Liver (tissue), 9 donors: ENCODE results near the gene BRF1. TPM values are rescaled to one million over a fixed set of nuclear protein-coding genes. Genes with fewer than 3 reads are reported as not detected.

Source experiments
- DNase-seq: peaks from one replicate; pipeline ENCODE4 v3.0.0-alpha.2; 2017; ENCODE audit warnings: low spot score
- H3K27ac ChIP-seq, 2 donors: one replicate each; pipeline ENCODE4 v1.7.0; 2013; ENCODE audit warnings: inconsistent platforms in 2 of 2, low read length in 2 of 2, control low read depth in 1 of 2, low read depth in 1 of 2, mild to moderate bottlenecking in 1 of 2
- H3K27me3 ChIP-seq, 4 donors: one replicate each; pipeline versions ENCODE4 v1.6.1 to v1.7.0; 2013; ENCODE audit warnings: low read length in 3 of 4, inconsistent platforms in 1 of 4, mild to moderate bottlenecking in 1 of 4, moderate library complexity in 1 of 4; ENCODE audit not compliant: control insufficient read depth in 4 of 4, insufficient read depth in 4 of 4
- H3K36me3 ChIP-seq, 4 donors: one replicate each; pipeline versions ENCODE4 v1.6.1 to v1.7.0; 2013; ENCODE audit warnings: low read length in 3 of 4, mild to moderate bottlenecking in 3 of 4, low read depth in 1 of 4, moderate library complexity in 1 of 4; ENCODE audit not compliant: control insufficient read depth in 4 of 4, insufficient read depth in 3 of 4
- H3K4me1 ChIP-seq, 4 donors: one replicate each; pipeline versions ENCODE4 v1.6.1 to v1.7.0; 2013; ENCODE audit warnings: low read length in 3 of 4, mild to moderate bottlenecking in 3 of 4, moderate library complexity in 1 of 4; ENCODE audit not compliant: control insufficient read depth in 4 of 4, insufficient read depth in 4 of 4
- H3K4me3 ChIP-seq, 3 donors: one replicate each; pipeline versions ENCODE4 v1.6.1 to v1.7.0; 2013; ENCODE audit warnings: low read length in 3 of 3, control low read depth in 1 of 3, low read depth in 1 of 3, mild to moderate bottlenecking in 1 of 3
- H3K9ac ChIP-seq, 2 donors: one replicate each; pipeline ENCODE4 v1.7.0; 2013; ENCODE audit warnings: low read length in 2 of 2, mild to moderate bottlenecking in 2 of 2, moderate library complexity in 2 of 2, control low read depth in 1 of 2, low read depth in 1 of 2
- H3K9me3 ChIP-seq, 4 donors: one replicate each; pipeline versions ENCODE4 v1.6.1 to v1.7.0; 2013; ENCODE audit warnings: low read length in 3 of 4; ENCODE audit not compliant: control insufficient read depth in 4 of 4
- EGR1 ChIP-seq, 2 donors: IDR thresholded peaks; 2 replicates each; pipeline ENCODE4 v1.6.1; 2016 to 2018; ENCODE audit warnings: antibody characterized with exemption in 2 of 2, low read depth in 2 of 2
- HNF4A ChIP-seq, 2 donors: conservative IDR thresholded peaks; 2 replicates each; pipeline ENCODE4 v1.6.1; 2016; ENCODE audit warnings: antibody characterized with exemption in 2 of 2, mild to moderate bottlenecking in 2 of 2
- HNF4G ChIP-seq: IDR thresholded peaks from 2 replicates; pipeline ENCODE4 v1.6.1; 2016; ENCODE audit warnings: antibody characterized with exemption
- JUND ChIP-seq, 2 donors: IDR thresholded peaks; 2 replicates each; pipeline ENCODE4 v1.6.1; 2016; ENCODE audit warnings: antibody characterized with exemption in 2 of 2
- NR2F2 ChIP-seq: IDR thresholded peaks from 2 replicates; pipeline ENCODE4 v1.6.1; 2016; ENCODE audit warnings: antibody characterized with exemption
- RXRA ChIP-seq, 2 donors: IDR thresholded peaks; 2 replicates each; pipeline ENCODE4 v1.6.1; 2017 to 2018; ENCODE audit warnings: antibody characterized with exemption in 2 of 2, mild to moderate bottlenecking in 1 of 2
- TAF1 ChIP-seq: conservative IDR thresholded peaks from 2 replicates; pipeline ENCODE4 v1.6.1; 2016; ENCODE audit warnings: antibody characterized with exemption, mild to moderate bottlenecking
- YY1 ChIP-seq: IDR thresholded peaks from 2 replicates; pipeline ENCODE4 v1.6.1; 2016; ENCODE audit warnings: antibody characterized with exemption, mild to moderate bottlenecking
- WGBS: extraction: QIAGEN DNeasy Blood & Tissue Kit; methylation state at CpG from one replicate; pipeline ENCODE4 v1.1.7; 2013; 5-methylcytosine and 5-hydroxymethylcytosine counted together
- polyA plus RNA-seq, 2 donors: library from polyadenylated mRNA; stranded (reverse) in 1 of 2; unstranded in 1 of 2; fragments of 200-250 nt in 1 of 2; fragments of >200 nt in 1 of 2; fragmentation: Nextera tagmentation in 1 of 2; extraction: Ambion mirVana in 1 of 2; gene quantifications; one replicate each; pipeline versions ENCODE4 v1.2.1 to v1.2.3, GENCODE V29; 2013 to 2015
- total RNA-seq, 2 donors: library from RNA; depleted of rRNA; stranded (reverse); fragments of >200 nt; gene quantifications; one replicate each; pipeline ENCODE4 v1.2.3, GENCODE V29; 2014
- TF ChIP-seq, protein P1 (sequence below): IDR thresholded peaks from 2 replicates; pipeline ENCODE4 v1.6.1; 2016; ENCODE audit warnings: antibody characterized with exemption
- TF ChIP-seq, protein P2 (sequence below): IDR thresholded peaks from 2 replicates; pipeline ENCODE4 v1.6.1; 2016; ENCODE audit warnings: antibody characterized with exemption, mild to moderate bottlenecking
- TF ChIP-seq, protein P3 (sequence below): fragments of 150-350 bp; IDR thresholded peaks from 2 replicates; pipeline ENCODE4 v1.5.1; 2017; ENCODE audit warnings: improper control_type of control experiment, low read depth, low read length; ENCODE audit not compliant: missing input control
- TF ChIP-seq, protein P4 (sequence below): IDR thresholded peaks from 2 replicates; pipeline ENCODE4 v1.6.1; 2016; ENCODE audit warnings: antibody characterized with exemption
- donor health status: healthy.
- donor health status: healthy.
- donor health status: healthy.
- donor health status: healthy.
- donor health status: healthy.

BRF1 gene
- total and polyA plus RNA-seq, 4 donors: 4.6 to 24.1 (median 10.6) TPM

DNA sequence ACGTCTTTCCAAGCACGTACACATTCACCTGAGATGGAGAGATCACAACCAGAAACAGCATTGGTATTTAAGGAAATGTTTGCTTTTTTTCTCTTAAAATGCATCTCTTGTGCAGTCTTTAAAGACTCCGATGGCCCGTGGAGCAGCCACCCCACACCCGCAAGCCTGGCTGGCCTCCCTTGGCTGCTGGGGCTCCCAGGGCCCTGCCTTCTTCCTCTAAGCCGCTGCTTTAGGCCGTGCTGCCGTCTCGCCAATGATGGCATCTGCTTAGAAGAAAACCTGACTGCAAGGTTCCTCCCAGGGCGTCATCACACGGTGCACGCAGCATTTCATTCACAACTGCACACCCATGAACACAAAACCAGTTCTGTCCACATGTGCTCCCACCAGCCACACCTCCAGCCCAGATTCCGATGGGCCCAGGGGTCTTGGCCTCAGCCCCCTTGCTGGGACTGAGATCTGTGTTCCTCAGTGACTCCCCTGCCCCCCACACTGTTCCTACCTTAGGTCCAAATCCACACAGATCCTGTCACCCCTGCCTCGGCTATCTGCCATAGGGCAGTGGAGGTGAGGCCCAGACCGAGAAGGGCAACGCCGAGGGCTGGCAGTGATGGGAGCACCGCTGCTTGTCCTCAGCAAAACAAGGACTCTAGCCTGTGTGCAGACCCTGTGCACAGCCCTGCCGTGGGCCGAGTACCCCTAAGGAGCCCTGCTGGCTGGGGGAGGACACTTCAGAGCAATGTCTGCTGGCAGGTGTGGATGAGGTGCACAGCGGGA lies 48.1 kb downstream of the BRF1 start:
- 94% methylated on average over 21 of the region's 21 CpGs for WGBS
- no peaks in the 10 kb centered on the region for H3K27me3 ChIP-seq

DNA sequence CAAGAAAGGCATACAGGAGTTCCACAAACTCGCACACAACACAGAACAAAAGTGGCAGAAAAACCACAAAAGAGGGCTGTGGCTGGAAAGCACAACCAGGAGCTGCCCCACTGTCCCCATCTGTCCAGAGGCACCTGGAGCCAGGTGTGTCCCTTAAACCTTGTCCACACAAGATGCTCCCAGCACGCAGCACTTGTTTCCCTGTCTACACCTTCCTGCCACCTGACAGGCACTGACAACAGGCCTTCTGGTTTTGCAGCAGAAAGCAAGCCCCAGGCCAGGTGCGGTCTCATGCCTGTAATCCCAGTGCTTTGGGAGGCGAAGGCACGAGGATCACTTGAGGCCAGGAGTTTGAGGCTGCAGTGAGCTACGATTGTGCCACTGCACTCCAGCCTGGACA lies 48.9 kb downstream of the BRF1 start:
- Histone ChIP-seq H3K27ac (no peak overlapping the region), H3K9me3 (no peaks in the 10 kb centered on the region), H3K9ac (no peak overlapping the region), H3K36me3 (peaks cover 0 to 19% (median 6%) of the 10 kb centered on the region in 4 donors), H3K4me3 (no peak overlapping the region), H3K27me3 (no peaks in the 10 kb centered on the region), H3K4me1 (peaks cover 5 to 8% (median 7%) of the 10 kb centered on the region in 4 donors)
- no peak for DNase-seq
- TF ChIP-seq HNF4G: no peak
- TF ChIP-seq, protein P1, sequence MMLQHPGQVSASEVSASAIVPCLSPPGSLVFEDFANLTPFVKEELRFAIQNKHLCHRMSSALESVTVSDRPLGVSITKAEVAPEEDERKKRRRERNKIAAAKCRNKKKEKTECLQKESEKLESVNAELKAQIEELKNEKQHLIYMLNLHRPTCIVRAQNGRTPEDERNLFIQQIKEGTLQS: no peak
- TF ChIP-seq YY1: no peak
- 94% methylated on average over 6 of the region's 6 CpGs for WGBS

More for the DNA sequence above, 48.1 kb downstream of the BRF1 start:
- H3K27ac ChIP-seq: no peak overlapping the region
- no peak for DNase-seq
- peaks cover 2 to 5% (median 5%) of the 10 kb centered on the region in 4 donors for H3K4me1 ChIP-seq
- TF ChIP-seq, protein P1: no peak
- TF ChIP-seq RXRA (IDR thresholded peaks at IDR 0.05) (no peak), TAF1 (no peak), NR2F2 (no peak), YY1 (no peak), HNF4A (conservative IDR thresholded peaks at IDR 0.05) (no peak), JUND (IDR thresholded peaks at IDR 0.05) (no peak), EGR1 (IDR thresholded peaks at IDR 0.05; ENCODE audit: low read depth in 2 of 2) (no peak)
- TF ChIP-seq, protein P2, sequence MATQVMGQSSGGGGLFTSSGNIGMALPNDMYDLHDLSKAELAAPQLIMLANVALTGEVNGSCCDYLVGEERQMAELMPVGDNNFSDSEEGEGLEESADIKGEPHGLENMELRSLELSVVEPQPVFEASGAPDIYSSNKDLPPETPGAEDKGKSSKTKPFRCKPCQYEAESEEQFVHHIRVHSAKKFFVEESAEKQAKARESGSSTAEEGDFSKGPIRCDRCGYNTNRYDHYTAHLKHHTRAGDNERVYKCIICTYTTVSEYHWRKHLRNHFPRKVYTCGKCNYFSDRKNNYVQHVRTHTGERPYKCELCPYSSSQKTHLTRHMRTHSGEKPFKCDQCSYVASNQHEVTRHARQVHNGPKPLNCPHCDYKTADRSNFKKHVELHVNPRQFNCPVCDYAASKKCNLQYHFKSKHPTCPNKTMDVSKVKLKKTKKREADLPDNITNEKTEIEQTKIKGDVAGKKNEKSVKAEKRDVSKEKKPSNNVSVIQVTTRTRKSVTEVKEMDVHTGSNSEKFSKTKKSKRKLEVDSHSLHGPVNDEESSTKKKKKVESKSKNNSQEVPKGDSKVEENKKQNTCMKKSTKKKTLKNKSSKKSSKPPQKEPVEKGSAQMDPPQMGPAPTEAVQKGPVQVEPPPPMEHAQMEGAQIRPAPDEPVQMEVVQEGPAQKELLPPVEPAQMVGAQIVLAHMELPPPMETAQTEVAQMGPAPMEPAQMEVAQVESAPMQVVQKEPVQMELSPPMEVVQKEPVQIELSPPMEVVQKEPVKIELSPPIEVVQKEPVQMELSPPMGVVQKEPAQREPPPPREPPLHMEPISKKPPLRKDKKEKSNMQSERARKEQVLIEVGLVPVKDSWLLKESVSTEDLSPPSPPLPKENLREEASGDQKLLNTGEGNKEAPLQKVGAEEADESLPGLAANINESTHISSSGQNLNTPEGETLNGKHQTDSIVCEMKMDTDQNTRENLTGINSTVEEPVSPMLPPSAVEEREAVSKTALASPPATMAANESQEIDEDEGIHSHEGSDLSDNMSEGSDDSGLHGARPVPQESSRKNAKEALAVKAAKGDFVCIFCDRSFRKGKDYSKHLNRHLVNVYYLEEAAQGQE: no peak
- TF ChIP-seq, protein P3, sequence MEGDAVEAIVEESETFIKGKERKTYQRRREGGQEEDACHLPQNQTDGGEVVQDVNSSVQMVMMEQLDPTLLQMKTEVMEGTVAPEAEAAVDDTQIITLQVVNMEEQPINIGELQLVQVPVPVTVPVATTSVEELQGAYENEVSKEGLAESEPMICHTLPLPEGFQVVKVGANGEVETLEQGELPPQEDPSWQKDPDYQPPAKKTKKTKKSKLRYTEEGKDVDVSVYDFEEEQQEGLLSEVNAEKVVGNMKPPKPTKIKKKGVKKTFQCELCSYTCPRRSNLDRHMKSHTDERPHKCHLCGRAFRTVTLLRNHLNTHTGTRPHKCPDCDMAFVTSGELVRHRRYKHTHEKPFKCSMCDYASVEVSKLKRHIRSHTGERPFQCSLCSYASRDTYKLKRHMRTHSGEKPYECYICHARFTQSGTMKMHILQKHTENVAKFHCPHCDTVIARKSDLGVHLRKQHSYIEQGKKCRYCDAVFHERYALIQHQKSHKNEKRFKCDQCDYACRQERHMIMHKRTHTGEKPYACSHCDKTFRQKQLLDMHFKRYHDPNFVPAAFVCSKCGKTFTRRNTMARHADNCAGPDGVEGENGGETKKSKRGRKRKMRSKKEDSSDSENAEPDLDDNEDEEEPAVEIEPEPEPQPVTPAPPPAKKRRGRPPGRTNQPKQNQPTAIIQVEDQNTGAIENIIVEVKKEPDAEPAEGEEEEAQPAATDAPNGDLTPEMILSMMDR: no peak
- TF ChIP-seq, protein P4, sequence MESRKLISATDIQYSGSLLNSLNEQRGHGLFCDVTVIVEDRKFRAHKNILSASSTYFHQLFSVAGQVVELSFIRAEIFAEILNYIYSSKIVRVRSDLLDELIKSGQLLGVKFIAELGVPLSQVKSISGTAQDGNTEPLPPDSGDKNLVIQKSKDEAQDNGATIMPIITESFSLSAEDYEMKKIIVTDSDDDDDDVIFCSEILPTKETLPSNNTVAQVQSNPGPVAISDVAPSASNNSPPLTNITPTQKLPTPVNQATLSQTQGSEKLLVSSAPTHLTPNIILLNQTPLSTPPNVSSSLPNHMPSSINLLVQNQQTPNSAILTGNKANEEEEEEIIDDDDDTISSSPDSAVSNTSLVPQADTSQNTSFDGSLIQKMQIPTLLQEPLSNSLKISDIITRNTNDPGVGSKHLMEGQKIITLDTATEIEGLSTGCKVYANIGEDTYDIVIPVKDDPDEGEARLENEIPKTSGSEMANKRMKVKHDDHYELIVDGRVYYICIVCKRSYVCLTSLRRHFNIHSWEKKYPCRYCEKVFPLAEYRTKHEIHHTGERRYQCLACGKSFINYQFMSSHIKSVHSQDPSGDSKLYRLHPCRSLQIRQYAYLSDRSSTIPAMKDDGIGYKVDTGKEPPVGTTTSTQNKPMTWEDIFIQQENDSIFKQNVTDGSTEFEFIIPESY: no peak
- no peak overlapping the region for H3K9ac ChIP-seq
- H3K36me3 ChIP-seq: peaks cover 0 to 19% (median 6%) of the 10 kb centered on the region in 4 donors
- H3K4me3 ChIP-seq: no peak overlapping the region
- no peaks in the 10 kb centered on the region for H3K9me3 ChIP-seq
